Activated CD4-positive, alpha-beta T cell treated with anti-CD3 and anti-CD28 coated beads for 4 hours (primary cell): ENCODE data around the gene OTOGL.
"Not testable (repeated sequence)": the region's sequence is repeated elsewhere in the genome, so short reads cannot be mapped to it uniquely, and the experiment has no call there.

ENCODE experiments used
- DNase-seq, 2 donors: peaks; one replicate each; pipeline ENCODE4 v3.0.0-alpha.2; 2020

Gene OTOGL

DNA sequence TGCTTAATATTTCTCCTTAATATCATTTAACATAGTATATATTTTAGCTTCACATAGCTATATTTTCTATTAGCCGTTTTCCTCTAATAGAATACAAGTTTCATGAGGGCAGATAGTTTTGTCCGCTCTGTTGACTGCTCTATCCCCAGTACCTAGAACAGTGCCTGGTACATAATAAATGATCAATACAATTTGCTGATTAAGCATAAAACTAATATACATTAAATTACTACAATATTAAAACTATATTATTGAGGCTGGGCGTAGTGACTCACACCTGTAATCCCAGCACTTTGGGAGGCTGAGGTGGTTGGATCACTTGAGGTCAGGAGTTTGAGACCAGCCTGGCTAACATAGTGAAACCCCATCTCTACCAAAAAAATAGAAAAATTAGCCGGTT is 128.6 kb downstream of the OTOGL start:
- DNase-seq, result not testable (repeated sequence)

DNA sequence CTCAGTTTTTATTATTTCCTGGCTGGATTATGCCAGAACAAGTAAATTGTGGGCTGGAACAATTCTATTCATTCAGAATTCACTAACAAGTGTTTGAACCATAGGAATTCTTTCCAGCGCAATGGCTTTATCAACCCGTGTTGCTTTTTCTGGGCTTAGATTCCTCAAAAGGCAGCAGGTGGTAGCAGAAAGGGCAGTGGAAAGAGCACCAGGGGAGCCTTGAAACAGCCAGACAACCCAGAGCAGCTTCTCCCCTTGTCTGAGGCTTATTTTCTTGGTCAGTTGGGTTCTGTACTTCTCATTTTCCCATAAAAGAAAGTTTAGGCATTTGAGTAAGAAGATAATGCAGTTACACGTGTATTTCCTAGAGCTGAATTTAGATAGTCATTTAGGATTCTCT is 130.7 kb downstream of the OTOGL start:
- DNase-seq, result no peak

- no peak for DNase-seq
These were observed 133.5 kb downstream of the OTOGL start for GRCh38 chr12:80232837-80233236.

DNA sequence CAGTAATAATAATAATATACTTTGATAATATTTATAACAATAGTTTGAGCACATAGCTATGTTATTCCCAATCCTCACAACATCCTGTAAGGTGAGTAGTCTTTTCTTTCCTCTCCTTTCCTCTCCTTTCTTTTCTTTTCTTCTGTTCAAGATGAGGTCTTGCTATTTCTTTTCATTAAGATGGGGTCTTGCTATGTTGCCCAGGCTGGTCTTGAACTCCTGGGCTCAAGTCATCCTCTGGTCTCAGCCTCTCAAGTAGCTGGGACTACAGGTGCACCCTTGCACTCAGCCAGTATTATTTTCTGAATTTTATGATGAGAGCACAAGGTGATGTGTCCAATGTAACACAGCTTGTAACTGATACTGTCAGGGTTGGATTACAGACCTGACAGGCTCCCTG is 134.6 kb downstream of the OTOGL start:
- no peak for DNase-seq

DNA sequence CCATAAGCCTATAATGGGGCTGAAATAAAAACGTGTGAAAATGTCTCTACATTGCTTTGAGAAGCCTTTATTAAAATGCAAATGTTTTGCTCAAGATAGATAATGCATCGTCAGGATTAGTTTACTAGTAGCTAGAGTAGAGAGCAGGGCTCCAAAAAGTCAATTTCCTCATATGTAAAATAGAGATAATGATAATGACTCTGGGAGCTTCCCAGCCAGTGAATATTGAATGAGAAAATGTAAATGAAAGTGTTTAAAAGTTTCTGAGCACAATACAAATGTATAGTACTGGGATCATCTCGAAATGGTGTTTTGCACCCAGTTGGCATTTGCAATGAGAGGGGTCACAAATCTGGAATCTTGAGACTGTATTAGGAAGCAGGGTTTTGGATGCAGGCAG is 135.3 kb downstream of the OTOGL start:
- DNase-seq, result no peak

GRCh38 chr12:80235944-80236343 is 136.6 kb downstream of the OTOGL start:
- no peak for DNase-seq

GRCh38 chr12:80239867-80240266 is 140.5 kb downstream of the OTOGL start:
- DNase-seq, result no peak

- DNase-seq, result no peak
These were observed 142.4 kb downstream of the OTOGL start for GRCh38 chr12:80241576-80242273.

DNA sequence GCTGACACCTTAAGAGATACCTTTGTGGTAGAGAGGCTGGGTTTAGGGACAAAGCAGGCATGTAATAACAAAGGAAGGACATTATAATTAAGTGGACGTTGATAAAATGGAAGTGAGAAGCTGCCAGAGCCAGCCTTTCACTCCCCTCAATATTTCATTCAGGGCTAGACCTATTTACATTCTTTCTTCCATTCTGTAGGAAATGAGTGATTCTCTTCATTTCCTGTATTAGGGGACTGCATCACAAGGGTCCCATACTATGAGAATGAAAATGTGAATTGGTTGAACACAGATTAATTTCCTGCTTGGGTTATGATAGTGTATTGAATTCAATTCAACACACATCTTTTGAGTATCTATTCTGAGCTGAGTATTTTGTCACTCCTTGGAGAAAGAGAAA is 143.0 kb downstream of the OTOGL start:
- DNase-seq, result no peak

DNA sequence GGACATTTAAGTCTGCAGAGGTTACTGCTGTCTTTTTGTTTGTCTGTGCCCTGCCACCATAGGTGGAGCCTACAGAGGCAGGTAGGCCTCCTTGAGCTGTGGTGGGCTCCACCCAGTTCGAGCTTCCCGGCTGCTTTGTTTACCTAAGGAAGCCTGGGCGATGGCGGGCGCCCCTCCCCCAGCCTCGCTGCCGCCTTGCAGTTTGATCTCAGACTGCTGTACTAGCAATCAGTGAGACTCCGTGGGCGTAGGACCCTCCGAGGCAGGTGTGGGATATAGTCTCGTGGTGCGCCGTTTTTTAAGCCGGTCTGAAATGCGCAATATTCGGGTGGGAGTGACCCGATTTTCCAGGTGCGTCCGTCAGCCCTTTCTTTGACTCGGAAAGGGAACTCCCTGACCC is 150.2 kb downstream of the OTOGL start:
- DNase-seq, result not testable (repeated sequence)

- no peak for DNase-seq
These were observed 158.6 kb downstream of the OTOGL start for GRCh38 chr12:80257920-80258319.

DNA sequence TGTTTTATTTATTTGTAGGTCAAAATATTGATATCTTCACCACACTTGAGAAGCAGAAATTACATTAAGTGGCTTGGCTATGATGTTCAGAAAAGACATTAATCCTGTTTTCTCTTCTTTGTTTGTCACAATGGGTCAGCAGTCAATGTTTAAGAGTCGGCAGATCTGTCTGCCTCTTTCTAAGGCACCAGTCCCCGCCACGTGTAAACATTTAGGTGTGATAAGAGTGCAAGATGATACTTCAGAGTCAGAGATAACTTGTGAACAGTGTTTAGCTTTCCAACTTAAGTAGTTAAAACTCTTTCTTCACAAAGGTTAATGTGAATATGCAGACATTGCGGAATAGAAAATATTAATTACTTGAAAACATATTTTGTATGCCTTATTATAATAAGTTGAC is 160.9 kb downstream of the OTOGL start:
- DNase-seq, result no peak

- no peak for DNase-seq
These were observed 162.1 kb downstream of the OTOGL start for GRCh38 chr12:80261403-80261802.

DNA sequence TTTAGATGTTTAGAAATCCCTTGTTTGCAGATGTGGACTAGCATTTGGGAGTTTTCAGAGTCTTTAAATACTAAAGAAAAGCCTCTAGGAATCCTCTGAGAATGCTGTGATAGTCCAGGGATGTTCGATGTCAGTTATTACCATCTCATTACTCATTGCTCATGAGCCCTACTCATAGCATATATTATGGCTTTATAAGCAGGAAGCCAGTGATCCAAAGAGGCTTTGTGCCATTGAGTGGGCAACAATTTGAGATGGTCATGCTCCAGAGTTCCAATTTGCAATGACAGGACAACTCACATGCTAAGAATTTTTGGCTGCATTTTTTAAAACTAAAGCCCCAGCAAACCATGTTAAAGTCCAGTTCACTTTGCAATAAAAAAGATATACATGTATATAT is 163.0 kb downstream of the OTOGL start:
- DNase-seq, result no peak

- no peak for DNase-seq
These were observed 163.4 kb downstream of the OTOGL start for GRCh38 chr12:80262771-80263170.

DNA sequence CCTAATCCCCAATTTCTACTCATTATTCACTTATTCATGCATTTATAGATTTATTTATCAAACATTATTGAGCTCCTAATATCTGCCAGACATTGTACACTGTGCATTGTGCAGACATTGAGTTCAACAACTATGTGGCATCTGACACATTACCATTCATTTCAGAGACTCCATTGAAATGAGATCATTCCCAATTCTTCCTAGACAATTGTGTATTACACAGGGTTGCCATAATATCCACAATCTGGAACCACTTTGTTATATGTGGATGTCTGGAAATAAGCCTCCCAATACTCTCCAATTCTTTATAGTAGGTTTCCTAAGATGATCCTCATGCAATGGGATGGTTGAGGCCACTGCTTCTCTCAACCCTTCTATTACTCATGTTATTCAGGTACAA is 165.0 kb downstream of the OTOGL start:
- no peak for DNase-seq

GRCh38 chr12:80264891-80265290 is 165.6 kb downstream of the OTOGL start:
- no peak for DNase-seq

DNA sequence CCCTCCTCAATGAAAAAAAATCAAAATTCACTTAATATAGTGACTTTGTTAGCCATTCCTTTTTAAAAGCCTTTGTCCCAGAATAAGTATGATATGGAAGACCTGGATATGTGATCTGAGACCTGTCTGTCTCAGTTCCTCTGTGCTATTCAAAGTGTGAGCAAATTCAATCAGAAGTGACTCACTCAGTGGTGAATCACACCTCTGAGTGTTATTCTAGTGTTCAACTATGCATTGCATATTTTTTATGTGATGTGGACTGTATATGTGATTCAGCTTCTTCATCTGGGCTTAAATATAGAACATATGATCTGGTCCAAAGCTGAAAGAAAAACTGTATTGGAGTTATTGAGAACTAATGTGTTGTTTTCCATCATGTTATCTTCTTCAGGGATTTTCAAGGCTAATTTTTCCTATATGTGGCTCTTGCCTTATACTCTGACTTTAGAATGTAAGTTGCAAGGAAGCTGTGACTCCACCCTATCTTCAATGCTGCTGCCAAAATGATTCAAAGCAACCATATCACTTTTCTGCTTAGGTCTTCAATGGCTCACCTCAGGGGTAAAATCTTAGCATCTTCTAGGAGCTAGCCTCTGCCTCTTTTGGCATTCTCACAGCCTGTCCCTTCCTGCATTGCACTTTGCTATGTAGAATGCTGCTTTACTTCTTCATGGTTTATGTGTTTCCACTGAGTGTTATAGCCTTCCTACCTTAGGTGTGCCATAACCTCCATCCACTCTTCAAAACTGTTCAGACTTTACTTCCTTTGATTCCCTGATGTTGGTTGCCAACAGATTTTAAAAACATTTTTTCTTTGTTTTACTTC is 169.8 kb downstream of the OTOGL start:
- DNase-seq, result no peak

DNA sequence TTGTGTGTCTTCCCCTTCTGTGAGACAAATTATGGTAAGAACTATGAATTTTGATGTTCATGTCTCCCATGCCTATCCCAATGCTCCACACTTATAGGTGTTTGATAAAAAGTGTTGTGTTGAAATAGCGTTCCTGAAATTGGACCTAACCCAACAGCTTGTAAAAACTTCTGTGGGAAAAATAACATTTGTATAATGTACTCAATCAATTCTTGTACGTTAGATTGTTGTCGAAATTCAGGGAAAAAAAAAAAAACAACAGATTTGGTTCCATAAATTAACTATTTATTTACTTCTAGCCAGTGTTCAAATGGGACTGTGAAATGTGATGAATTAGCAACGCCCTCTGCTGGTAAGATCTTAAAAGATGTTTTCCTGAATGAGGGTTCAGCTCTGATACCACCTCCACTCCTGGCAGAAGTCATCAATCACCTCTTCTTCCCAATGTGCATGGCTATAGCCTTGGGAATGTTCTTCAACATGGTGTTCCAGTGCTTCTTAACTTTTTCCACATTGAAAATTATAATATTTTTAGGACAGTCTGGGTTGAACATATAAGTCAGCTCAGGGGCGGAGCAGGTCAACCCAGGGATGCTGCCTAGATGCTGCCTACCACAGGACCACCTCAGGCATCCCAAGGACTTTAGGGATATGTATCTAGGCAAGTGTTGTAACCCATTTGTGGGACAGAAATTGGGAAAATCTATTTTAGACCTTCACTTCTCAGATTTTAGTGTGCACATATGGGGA is 170.6 kb downstream of the OTOGL start:
- DNase-seq, result no peak

- DNase-seq, result no peak
These were observed 172.4 kb downstream of the OTOGL start for GRCh38 chr12:80271780-80272179.

DNA sequence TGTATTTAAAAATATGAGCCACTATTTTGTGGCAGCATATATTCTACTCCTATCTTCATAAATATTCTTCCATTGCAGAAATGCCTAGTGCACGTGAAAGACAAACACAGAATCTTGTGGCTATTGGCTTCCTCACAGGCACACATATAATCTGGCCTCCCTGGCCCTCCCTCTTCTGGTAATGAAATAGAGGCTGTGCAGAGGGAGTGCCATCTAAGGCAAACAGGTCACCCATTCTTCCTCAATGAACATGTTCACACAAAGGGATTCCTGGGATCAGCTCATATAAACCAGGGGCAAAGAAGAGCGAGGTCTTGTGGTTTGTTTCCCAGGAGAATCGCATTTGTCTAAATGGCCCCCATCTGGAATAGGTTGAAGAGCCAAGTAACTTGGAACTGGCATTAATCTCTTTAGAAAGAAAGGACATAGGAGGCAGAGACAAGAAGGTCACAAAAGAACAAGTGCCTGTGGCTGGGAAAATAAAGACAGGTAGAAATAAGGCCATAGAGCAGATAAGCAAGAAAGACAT is 173.1 kb downstream of the OTOGL start:
- no peak for DNase-seq

- DNase-seq, result no peak
These were observed 173.8 kb downstream of the OTOGL start for GRCh38 chr12:80273144-80273543.

- DNase-seq, result no peak
These were observed 178.4 kb downstream of the OTOGL start for GRCh38 chr12:80277732-80278131.

GRCh38 chr12:80282226-80282625 is 182.9 kb downstream of the OTOGL start:
- no peak for DNase-seq
